PC-9 (cell line): ENCODE measurements around the gene OR6B1. TPM values are rescaled to one million over a fixed set of nuclear protein-coding genes. Genes with fewer than 3 reads are reported as not detected.

Experiments used
- BruUV-seq: library from RNA; stranded (reverse); fragments of 400-500 nt; replicated peaks from 2 replicates; lab custom pipeline; 2021; lab: Mats Ljungman, UMichigan
- CTCF ChIA-PET: fragments of 300-600 bp; sonication (Branson Sonifier 250); formaldehyde crosslinking; loops from one replicate; lab custom pipeline; 2022; ENCODE audit warnings: antibody characterized with exemption; lab: Charles Lee
- POLR2A ChIA-PET: fragments of 300-600 bp; sonication (Branson Sonifier 250); formaldehyde crosslinking; loops from one replicate; lab custom pipeline; 2022; ENCODE audit warnings: antibody characterized with exemption; ENCODE audit not compliant: unreplicated experiment; lab: Charles Lee
- DNase-seq, 2 experiments: peaks; one replicate each; pipeline versions ENCODE4 v3.0.0 to v3.0.0-alpha.2; 2015 to 2022; ENCODE audit warnings: mixed read lengths in 1 of 2
- H2AFZ ChIP-seq: fragments of 200-600 bp; sonication (generic); 2 replicates; pipeline ENCODE4 v1.8.1; 2017; ENCODE audit warnings: antibody characterized with exemption
- H3F3A ChIP-seq: fragments of 200-600 bp; sonication (generic); 2 replicates; pipeline ENCODE4 v1.8.1; 2017; ENCODE audit warnings: antibody characterized with exemption, mild to moderate bottlenecking, low read depth; ENCODE audit not compliant: insufficient read depth
- H3K27ac ChIP-seq: fragments of 200-600 bp; sonication (generic); 2 replicates; pipeline ENCODE4 v1.6.1; 2016; ENCODE audit warnings: mixed run types
- H3K27me3 ChIP-seq: fragments of 200-600 bp; sonication (generic); 2 replicates; pipeline ENCODE4 v1.6.1; 2016; ENCODE audit warnings: low read depth, mixed run types; ENCODE audit not compliant: insufficient read depth
- H3K36me3 ChIP-seq: fragments of 200-600 bp; sonication (generic); 2 replicates; pipeline ENCODE4 v1.6.1; 2016; ENCODE audit warnings: low read depth, mixed run types
- H3K4me1 ChIP-seq: fragments of 200-600 bp; sonication (generic); replicated peaks from 2 replicates; pipeline ENCODE4 v1.6.1; 2016; ENCODE audit warnings: mixed run types; ENCODE audit not compliant: insufficient read depth
- H3K4me2 ChIP-seq: fragments of 200-600 bp; sonication (generic); 2 replicates; pipeline ENCODE4 v1.6.1; 2017; ENCODE audit warnings: mixed run types
- H3K4me3 ChIP-seq: fragments of 200-600 bp; sonication (generic); 2 replicates; pipeline ENCODE4 v1.6.1; 2016; ENCODE audit warnings: mixed run types
- H3K79me2 ChIP-seq: fragments of 200-600 bp; sonication (generic); 2 replicates; pipeline ENCODE4 v1.6.1; 2017; ENCODE audit warnings: low read depth, mixed run types
- H3K9me2 ChIP-seq: fragments of 200-600 bp; sonication (generic); 2 replicates; pipeline ENCODE4 v1.8.1; 2017; ENCODE audit warnings: mild to moderate bottlenecking; ENCODE audit not compliant: insufficient read depth
- H3K9me3 ChIP-seq: fragments of 200-600 bp; sonication (generic); 2 replicates; pipeline ENCODE4 v1.8.1; 2016; ENCODE audit warnings: low read depth; ENCODE audit not compliant: insufficient read depth
- H4K20me1 ChIP-seq: fragments of 200-600 bp; sonication (generic); 2 replicates; pipeline ENCODE4 v1.8.1; 2017; ENCODE audit not compliant: insufficient read depth
- CTCF ChIP-seq: fragments of 200-600 bp; sonication (generic); conservative IDR thresholded peaks from 2 replicates; pipeline ENCODE4 v1.6.1; 2017; ENCODE audit warnings: mixed run types, antibody characterized with exemption, mild to moderate bottlenecking, moderate library complexity
- EZH2 ChIP-seq: fragments of 200-600 bp; sonication (generic); IDR thresholded peaks from 2 replicates; pipeline ENCODE4 v1.8.0; 2017; ENCODE audit warnings: antibody characterized with exemption, low read depth
- intact Hi-C: fragments of 100-400 bp; cut with micrococcal nuclease; formaldehyde crosslinking; loops from one replicate; pipeline ENCODE4 v1.10.0; 2022; ENCODE audit not compliant: unreplicated experiment
- total RNA-seq: library from RNA; stranded (reverse); gene quantifications from 2 replicates; pipeline ENCODE4 v1.2.3, GENCODE V29; 2021

Gene OR6B1
- total RNA-seq, 1 experiment from 2014 or later, result not detected

GRCh38 chr7:144018065-144018464 lies 17.9 kb downstream of the OR6B1 start:
- no peak overlapping the region for H3K27ac ChIP-seq
- H3K4me3 ChIP-seq, result no peak overlapping the region
- H3K9me3 ChIP-seq, result no peaks in the 10 kb centered on the region; the same call in 1 of the 2 replicates
- H3K4me1 ChIP-seq, result no peaks in the 10 kb centered on the region
- POLR2A ChIA-PET, result no interaction called here
- TF ChIP-seq CTCF (no peak), EZH2 (no peak)
- CTCF ChIA-PET, result interaction anchor here (0.5 kb wide), 1 partner anchor 133 kb away, joined by 3 read pairs; no protein-coding TSS in a partner anchor
- H3K4me2 ChIP-seq, result no peak overlapping the region
- H3K79me2 ChIP-seq, result no peaks in the 10 kb centered on the region
- no peaks in the 10 kb centered on the region for H3K27me3 ChIP-seq
- H3K36me3 ChIP-seq, result no peaks in the 10 kb centered on the region
- intact Hi-C loops, result no loop called here
- no peaks in the 10 kb centered on the region; the same call in 1 of the 2 replicates for H3K9me2 ChIP-seq
- no peaks in the 10 kb centered on the region for H3F3A ChIP-seq
- no TSS peak for BruUV-seq
- H4K20me1 ChIP-seq, result no peaks in the 10 kb centered on the region
- H2AFZ ChIP-seq, result no peak overlapping the region
- no peak for DNase-seq

GRCh38 chr7:144019457-144019856 lies 19.3 kb downstream of the OR6B1 start:
- no peak for TF ChIP-seq CTCF
- ChIA-PET POLR2A (no interaction called here), CTCF (no interaction called here)
- intact Hi-C loops, result no loop called here
- BruUV-seq, result no TSS peak
- no peak overlapping the region for H3K4me3 ChIP-seq
- H2AFZ ChIP-seq, result no peak overlapping the region
- H3K4me2 ChIP-seq, result no peak overlapping the region
- peak; percentile 12 to 66 for DNase-seq
- no peaks in the 10 kb centered on the region for H3K36me3 ChIP-seq
- H3K79me2 ChIP-seq, result no peaks in the 10 kb centered on the region
- no peaks in the 10 kb centered on the region for H3K4me1 ChIP-seq
- no peaks in the 10 kb centered on the region for H3K9me3 ChIP-seq
- no peak overlapping the region for H3K27ac ChIP-seq
- no peaks in the 10 kb centered on the region for H3K27me3 ChIP-seq
- no peaks in the 10 kb centered on the region for H4K20me1 ChIP-seq
- no peaks in the 10 kb centered on the region; the same call in 1 of the 2 replicates for H3K9me2 ChIP-seq
- H3F3A ChIP-seq, result no peaks in the 10 kb centered on the region

- ChIA-PET CTCF (interaction anchor here (0.5 kb wide), 1 partner anchor 983 kb away, joined by 5 read pairs; no protein-coding TSS in a partner anchor), POLR2A (no interaction called here)
- H4K20me1 ChIP-seq, result no peaks in the 10 kb centered on the region
- no peaks in the 10 kb centered on the region for H3K27me3 ChIP-seq
- no peaks in the 10 kb centered on the region; the same call in 1 of the 2 replicates for H3K9me2 ChIP-seq
- H3K4me2 ChIP-seq, result no peak overlapping the region
- no peaks in the 10 kb centered on the region for H3F3A ChIP-seq
- no peaks in the 10 kb centered on the region for H3K79me2 ChIP-seq
- no peaks in the 10 kb centered on the region for H3K36me3 ChIP-seq
- no peak overlapping the region for H3K4me3 ChIP-seq
- no peaks in the 10 kb centered on the region for H3K9me3 ChIP-seq
- TF ChIP-seq CTCF, result no peak
- TF ChIP-seq EZH2, result no peak
- BruUV-seq, result no TSS peak
- no peaks in the 10 kb centered on the region for H3K4me1 ChIP-seq
- no peak overlapping the region for H2AFZ ChIP-seq
- intact Hi-C loops, result no loop called here
- no peak overlapping the region for H3K27ac ChIP-seq
- no peak for DNase-seq
These were observed 20.2 kb downstream of the OR6B1 start for GRCh38 chr7:144020340-144020739.
